Neural progenitor cell (in vitro differentiated cells): ENCODE measurements around the gene VCAN.

ENCODE experiments used
- CTCF ChIP-seq: fragments of 200-600 bp; sonication (generic); IDR thresholded peaks from 2 replicates; pipeline ENCODE4 v1.5.1; 2017; ENCODE audit warnings: antibody characterized with exemption, mild to moderate bottlenecking
- EZH2 ChIP-seq: fragments of 200-600 bp; sonication (generic); IDR thresholded peaks from 2 replicates; pipeline ENCODE4 v1.6.1; 2017; ENCODE audit warnings: antibody characterized with exemption, mild to moderate bottlenecking, moderate library complexity
- EZH2phosphoT487 ChIP-seq: fragments of 200-600 bp; sonication (generic); IDR thresholded peaks from 2 replicates; pipeline ENCODE4 v1.6.1; 2017; ENCODE audit warnings: antibody characterized with exemption

- TF ChIP-seq CTCF (no peak), EZH2phosphoT487 (no peak), EZH2 (no peak)
These were observed 19.6 kb upstream of the VCAN start for GRCh38 chr5:83451955-83452354.
